Fibroblast of skin of left biceps (primary cell): Measurements from ENCODE around the gene EEF1AKMT3.

ENCODE experiments used
- DNase-seq, 2 experiments: peaks; one replicate each; pipeline ENCODE4 v3.0.0-alpha.2; 2013; ENCODE audit warnings: low read depth in 2 of 2

EEF1AKMT3 gene

DNA sequence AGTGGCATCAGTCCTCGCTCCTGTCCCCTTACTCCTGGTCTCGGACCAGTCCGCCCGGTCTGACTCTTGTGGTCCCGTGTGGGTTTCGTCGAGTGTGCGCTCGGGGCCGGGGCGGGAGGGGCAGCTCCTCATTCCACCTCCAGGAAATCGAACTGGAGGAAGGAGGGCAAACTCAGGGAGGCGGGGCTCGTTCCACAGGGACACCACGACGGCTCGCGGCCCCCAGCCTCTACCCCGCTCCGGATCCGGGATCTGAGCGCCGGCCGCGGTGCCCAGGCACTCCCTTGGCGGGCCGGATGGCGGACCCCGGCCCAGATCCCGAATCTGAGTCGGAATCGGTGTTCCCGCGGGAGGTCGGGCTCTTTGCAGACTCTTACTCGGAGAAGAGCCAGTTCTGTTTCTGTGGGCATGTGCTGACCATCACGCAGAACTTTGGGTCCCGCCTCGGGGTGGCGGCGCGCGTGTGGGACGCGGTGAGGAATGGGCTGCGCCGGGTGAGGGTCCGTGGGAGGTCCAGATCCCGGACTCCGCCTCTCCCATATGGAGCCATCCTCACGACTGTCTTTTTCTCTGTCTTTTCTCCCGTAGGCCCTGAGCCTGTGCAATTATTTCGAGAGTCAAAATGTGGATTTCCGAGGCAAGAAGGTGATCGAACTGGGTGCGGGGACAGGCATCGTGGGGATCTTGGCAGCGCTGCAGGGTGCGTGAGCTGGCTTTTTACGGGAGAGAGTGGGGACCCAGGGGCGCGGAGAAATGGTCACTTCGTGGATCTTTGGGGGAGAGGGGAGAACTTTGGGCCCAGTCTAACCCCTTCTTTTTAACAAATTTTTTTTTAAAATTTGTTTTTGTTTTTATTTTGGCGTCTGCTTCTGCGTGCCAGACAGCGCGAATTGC, at the start of gene EEF1AKMT3:
EEF1AKMT3 (plus strand) TSS at position 186 of the 894 bp plus-strand sequence; CDS start at position 297, 111 bp downstream.
- DNase-seq = no peak

DNA sequence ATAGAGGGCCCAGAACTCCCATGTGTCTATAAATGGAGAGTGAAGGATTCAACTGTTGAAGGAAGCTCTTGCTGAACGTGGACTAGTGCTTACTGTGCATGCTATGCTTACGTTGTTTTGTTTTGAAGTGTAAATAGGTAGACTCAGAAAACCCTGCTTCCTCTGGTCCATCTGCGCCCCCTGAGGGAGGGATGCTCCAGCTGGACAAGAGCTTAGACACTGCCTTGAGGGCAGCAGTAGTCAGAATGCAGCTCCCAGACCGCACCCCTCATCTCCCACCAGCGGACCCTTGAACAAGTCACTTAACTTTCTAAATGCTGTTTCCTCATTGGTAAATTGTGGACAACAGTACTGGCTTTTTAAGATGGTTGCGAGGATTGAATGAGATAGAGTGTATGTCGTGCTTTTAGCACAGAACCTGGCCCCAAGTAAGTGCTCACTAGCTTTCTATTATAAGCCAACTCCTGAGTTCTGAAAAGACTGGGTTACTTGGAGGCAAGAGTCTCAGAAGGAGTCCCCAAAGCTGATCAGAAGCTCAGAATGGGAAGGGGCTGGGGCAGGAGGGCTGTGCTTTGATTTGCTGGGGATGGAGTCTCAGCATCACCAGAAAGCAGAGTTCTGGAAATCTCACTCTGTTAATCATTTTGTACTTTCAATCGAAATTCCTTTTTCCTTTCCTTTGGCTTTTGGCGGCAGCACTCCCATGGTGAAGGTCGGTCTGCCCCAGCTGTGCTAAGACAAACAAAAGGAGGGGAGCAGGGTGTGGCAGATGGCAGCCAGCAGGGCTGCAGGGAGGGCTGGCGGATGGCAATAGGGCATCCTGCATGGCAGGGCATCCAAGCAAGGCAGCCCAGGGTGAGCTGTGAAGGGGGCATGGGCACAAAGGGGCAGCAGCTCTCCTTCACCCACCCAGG, 49.4 kb upstream of the EEF1AKMT3 start:
- DNase-seq = no peak

GRCh38 chr12:57723630-57723962, 48.8 kb upstream of the EEF1AKMT3 start:
- DNase-seq = no peak

DNA sequence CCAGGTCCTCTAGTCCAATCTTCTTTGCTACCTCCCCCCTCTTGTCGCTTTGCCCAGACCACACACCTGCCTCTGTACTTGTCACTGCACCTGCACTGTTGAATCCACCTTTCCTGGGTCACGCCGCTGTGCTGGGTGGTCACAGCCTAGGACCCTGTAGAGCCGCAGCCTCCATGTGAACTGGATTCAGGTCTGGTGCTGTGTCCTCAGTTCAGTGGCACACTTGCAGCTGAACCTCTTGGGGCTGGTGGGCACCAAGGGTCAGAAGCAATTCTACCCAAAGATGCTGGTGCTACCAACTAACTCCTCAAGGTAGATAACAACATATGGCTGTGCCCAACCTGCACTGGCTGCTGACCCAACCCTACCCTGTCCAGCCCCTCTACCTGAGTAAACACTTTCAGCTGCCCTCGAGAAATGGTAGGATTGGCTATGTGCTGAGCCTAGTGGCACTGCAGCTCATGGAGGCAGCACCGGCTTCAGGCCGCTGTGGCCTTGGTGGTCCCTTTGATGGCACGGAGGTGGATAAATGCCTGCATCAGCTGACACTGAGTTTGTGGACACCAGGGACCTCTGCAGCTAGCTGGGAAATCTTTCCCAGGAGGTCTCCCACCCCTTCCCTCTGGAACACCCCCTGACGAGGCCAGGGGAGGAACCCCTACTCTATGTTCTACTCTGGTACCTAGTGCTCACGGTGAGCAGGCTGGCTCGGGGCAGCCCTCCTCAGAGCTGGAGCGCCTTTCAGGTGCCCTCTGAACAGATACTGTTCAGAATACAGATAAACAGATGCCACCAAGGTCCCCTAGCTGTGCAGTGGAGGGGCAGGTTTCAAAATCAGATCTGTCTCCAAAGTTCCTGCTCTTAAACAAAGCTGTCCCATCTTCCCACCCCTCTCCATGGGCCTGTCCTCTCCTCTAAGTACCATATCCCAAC, 48.1 kb upstream of the EEF1AKMT3 start:
- DNase-seq = no peak

GRCh38 chr12:57724936-57725740, 47.3 kb upstream of the EEF1AKMT3 start:
- no peak for DNase-seq

DNA sequence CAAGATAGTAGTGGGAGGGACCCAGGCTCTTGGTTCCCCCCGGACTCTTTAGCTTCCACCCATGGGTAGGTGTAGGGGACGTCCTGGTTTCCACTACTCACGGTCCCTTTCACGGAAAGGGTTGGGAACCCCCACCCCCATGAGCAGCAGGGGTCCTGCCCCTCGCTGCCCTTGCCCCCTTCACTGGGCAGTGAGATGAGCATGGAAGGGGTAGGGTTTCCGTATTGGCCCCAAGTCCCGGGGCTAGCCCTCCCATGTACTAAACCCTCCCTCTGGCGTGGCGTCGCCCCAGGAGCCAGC, 46.6 kb upstream of the EEF1AKMT3 start:
- DNase-seq = no peak

DNA sequence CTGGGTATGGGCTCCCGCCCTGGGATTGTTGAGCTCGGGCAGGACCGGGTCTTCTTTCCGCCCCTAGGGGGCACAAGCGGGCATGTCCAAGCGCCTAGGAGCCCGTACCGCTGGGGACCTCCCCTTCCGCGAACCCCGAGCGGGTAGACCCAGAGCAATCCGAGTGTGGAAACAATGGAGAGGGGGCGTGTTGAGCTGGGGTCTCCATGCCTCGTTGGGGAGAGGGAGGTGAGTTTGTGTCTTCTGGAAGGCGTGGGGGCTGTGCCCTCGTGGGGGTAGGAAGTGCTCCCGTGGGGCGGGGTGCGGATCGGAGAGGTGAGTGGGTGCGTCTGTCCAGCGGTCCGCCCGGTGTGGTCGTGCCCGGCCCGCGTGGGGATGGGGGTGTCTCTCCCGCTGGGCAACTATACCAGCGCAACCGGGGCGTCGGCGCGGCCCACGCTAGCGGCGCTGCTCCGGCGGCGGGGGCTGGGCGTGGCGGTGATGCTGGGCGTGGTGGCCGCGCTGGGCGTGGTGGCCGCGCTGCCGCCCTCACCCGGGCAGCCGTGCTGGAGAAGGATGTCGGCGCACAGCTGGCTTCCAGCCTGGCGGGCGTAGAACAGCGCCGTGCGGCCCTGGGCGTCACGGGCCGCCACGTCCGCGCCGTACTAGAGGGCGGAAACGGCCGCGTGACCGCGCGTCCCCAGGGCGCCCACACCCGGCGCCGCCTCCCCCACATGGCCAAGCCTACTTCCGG, 46.1 kb upstream of the EEF1AKMT3 start:
- DNase-seq = peak; percentile 58 to 67

DNA sequence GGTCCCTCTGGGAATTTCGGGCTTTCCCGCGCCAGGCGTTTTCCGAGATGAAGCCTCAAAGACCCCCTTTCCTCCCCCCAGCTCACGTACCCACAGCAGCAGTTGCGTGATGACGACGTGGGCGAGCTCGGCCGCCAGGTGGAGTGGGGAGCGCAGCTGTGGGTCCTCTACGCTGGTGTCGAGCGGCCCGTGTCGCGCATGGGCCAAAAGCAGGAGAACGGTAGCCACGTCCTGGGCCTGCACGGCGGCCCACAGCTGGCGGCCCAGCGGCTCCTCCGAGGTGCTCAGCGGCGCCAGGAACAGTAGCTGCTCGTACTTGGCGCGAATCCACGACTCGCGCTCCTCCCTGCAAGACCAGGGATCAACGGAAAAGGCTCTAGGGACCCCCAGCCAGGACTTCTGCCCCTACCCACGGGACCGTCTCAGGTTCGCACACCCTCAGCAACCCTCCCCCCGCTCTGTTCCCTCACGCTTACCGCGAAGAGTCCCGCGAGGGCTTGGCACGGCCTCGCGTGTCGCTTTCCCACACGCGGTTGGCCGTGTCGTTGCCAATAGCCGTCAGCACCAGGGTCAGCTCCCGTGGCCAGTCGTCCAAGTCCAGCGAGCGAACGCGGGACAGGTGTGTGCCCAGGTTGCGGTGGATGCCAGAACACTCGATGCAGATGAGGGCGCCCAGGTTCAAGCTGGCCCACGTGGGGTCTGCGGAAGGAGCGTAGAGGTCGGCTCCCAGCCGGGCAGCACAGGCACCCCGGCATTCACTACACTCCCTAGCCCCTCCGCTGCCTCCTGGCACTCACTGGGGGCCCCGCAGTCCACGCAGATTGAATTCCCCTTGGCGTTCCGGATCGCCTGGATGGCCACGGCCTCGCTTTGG, 45.3 kb upstream of the EEF1AKMT3 start:
- peak in 1 of 2 experiments; percentile 12 for DNase-seq

DNA sequence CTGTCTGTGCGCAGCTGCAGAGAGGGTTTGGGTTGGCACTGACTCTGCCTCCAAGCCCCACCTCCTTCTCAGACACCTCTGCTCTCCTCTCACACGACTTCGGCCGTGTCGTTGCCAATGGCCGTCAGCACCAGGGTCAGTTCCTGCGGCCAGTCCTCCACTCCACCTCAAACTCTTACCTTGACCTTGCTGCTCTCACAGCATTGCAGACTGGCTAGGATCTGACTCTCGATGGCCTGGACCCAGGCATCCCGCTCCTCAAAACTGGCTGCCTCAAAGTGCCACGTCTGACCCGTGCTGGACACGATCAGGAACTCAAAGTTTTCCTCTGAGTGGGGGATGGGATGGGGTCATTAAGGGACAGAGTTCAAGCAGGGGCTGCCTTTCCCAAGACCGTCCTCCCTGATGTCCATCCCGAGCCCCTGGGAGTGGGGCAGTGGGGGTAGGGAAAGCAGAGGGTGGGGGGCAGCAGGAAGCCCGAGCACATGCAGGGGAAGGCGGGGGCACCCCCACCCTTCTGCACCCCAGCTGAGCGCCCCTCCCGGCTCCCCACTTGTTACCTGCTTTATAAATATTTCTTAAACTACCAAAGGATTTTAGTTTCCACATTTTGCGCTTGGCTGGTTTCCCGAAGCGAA, 44.5 kb upstream of the EEF1AKMT3 start:
- DNase-seq = no peak

- DNase-seq = no peak
These were observed 43.0 kb upstream of the EEF1AKMT3 start for GRCh38 chr12:57729321-57729844.

- DNase-seq = no peak
These were observed 41.9 kb upstream of the EEF1AKMT3 start for GRCh38 chr12:57730336-57731067.

- no peak for DNase-seq
These were observed 40.9 kb upstream of the EEF1AKMT3 start for GRCh38 chr12:57731411-57732080.

DNA sequence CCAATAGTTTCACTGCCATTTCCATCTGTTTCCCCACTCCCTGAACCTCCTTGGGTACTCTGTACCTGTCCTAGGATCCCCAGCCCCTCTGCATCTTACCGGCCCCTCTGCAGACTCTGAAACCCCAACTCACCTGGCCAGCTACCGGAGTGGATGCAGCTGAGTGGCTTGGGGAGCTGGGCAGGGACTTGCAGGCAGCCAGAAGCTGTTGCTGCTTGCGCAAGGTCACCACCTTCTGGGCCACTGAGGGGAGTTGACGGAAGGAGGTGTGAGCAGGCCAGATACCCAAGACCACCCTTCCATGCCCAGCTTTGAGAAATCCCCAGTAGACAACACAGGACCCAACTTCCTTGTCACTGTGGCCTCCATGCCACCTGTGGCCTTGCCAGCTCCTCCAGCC, 40.1 kb upstream of the EEF1AKMT3 start:
- DNase-seq = no peak

DNA sequence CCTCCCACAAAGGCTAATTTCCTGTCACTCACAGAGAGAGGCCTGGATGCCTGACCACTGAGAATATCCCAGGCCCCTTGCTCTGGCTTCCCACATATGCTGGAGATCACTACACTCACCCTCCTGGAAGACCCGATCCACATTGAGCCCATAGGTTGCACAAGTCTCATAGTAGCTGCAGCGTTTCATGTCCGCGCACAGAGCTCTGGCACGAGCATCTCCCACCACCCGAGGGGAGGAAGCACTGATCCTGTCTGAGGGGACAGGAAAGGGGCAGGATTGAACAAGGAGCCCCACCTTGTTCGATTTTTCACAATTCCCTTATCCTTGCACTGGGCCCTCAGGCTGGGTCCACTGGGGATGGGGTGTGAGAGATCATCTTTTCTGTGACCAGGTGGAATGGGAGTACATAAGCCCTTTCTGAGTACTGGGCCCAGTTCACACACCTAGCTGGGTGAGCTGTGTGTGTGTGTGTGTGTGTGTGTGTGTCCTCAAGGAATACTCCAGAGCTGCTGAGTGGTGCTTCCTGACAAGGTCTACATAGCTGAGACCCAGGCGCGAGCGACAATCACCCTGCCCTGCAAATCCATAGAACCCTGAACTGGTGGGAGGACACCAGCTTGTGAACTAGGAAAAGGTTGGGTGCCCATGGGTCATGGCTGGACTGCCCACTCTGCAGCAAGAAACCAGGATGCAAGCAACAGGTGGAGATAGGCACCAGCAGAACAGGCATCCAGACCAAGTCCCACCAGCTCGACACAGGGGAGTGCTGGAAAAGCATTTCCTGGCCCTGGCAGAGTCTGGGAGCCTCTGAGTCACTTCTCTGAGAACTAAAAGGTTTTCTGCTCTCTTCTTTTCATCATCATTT, 39.5 kb upstream of the EEF1AKMT3 start:
- no peak for DNase-seq

DNA sequence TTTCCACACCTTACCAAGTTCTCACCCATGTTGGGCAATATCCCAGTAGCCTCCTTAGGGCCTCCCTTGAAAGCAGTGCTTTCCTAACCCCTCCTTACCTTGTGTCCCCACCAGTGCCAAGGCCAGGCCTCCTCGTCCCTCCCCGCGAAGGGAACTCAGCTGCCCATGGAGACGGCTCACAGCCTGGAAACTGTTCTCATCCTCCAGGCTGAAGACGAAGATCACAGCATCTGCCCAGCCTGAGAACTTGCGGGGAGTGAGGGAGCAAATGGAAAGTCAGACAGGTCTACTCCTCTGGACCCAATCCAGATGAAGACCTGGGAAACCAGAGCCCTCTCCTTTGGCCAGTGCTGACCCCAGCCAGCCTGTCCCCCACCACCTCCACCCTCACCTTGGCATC, 38.5 kb upstream of the EEF1AKMT3 start:
- no peak for DNase-seq

GRCh38 chr12:57734591-57734990, 37.8 kb upstream of the EEF1AKMT3 start:
- no peak for DNase-seq
